Stimulated activated naive CD8-positive, alpha-beta T cell treated with anti-CD3 and anti-CD28 coated beads, Interleukin-15, amount 100 ng/mL, for 72 hours (primary cell): ENCODE measurements around the gene TPCN2.
"Not testable (repeated sequence)": the region's sequence is repeated elsewhere in the genome, so short reads cannot be mapped to it uniquely, and the experiment has no call there.

Experiments used
- ATAC-seq: fragments of 150-1000 bp; cut with Tn5 transposase; 2 replicates; pipeline ENCODE4 v1.10.0; 2021; ENCODE audit warnings: mild to moderate bottlenecking, moderate library complexity
- DNase-seq, 2 donors: peaks; one replicate each; pipeline ENCODE4 v3.0.0; 2021 to 2022
- H3K27ac Mint-ChIP-seq, 2 donors: one replicate each; pipeline ENCODE4 v1.8.0; 2022; ENCODE audit warnings: mild to moderate bottlenecking in 2 of 2, mixed read lengths in 2 of 2, moderate library complexity in 2 of 2
- H3K27me3 Mint-ChIP-seq: one replicate; pipeline ENCODE4 v1.8.0; 2022; ENCODE audit warnings: mixed read lengths
- H3K4me1 Mint-ChIP-seq: one replicate; pipeline ENCODE4 v1.8.0; 2022; ENCODE audit warnings: mild to moderate bottlenecking, mixed read lengths
- H3K4me3 Mint-ChIP-seq, 2 donors: one replicate each; pipeline ENCODE4 v1.8.0; 2022; ENCODE audit warnings: mild to moderate bottlenecking in 2 of 2, mixed read lengths in 2 of 2, moderate library complexity in 1 of 2
- H3K9me3 Mint-ChIP-seq, 2 donors: one replicate each; pipeline ENCODE4 v1.8.0; 2022; ENCODE audit warnings: mixed read lengths in 2 of 2

Gene TPCN2

DNA sequence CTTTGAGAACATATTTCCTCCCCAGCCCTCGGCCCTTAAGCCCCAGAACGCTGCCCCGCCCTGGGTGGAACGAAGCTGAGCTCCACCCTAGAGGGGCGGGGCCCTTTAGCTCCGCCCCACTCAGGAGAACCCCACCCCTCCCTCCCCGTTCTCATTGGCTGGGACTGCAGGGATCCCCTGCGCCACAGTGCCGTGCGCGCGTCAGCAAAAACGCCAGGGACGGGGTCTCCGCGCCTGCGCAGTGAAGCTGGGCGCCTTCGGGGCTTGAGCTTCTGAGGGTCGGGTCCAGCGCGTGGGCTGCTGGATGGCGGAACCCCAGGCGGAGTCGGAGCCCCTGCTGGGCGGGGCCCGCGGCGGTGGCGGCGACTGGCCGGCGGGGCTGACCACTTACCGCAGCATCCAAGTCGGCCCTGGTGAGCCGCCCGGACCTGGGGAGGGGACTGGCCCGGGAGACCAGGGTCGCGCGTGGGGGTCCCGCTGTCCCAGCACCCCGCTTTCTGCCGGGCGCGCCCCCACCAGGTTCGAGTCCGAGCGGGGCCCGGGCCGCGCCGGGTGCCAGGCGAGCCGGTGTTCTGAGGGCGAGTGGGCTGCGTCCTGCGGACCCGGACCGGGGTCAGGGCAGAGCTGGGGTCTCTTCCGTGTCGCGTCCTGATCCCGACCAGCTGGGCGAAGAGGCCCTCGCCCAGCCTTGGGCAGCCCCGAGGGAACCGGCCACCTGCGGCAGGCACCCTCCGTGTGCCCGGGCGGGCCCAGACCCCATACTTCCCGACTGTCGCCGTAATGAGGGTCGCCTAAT, at the start of gene TPCN2:
Gene TPCN2 (plus strand): TSS at position 239 of the 796 bp plus-strand sequence. CDS start 66 bp downstream, at position 305.
- H3K27ac Mint-ChIP-seq, result peak within 1 kb of the TSS; percentile 81 to 94
- ATAC-seq (peak; percentile 95), DNase-seq (peak; percentile 89 to 92)
- no peaks in the 10 kb centered on the region for H3K9me3 Mint-ChIP-seq
- H3K4me3 Mint-ChIP-seq, result peak within 1 kb of the TSS; percentile 83 to 91
- H3K27me3 Mint-ChIP-seq, result no peaks in the 10 kb centered on the region
- H3K4me1 Mint-ChIP-seq, result peaks cover 47% of the 10 kb centered on the region

- no peaks in the 10 kb centered on the region for H3K4me1 Mint-ChIP-seq
- no peak overlapping the region for H3K27ac Mint-ChIP-seq
- peaks cover 29% of the 10 kb centered on the region for H3K27me3 Mint-ChIP-seq
- no peaks in the 10 kb centered on the region for H3K9me3 Mint-ChIP-seq
- no peak for ATAC-seq
- no peak overlapping the region for H3K4me3 Mint-ChIP-seq
- DNase-seq, result no peak
Observed at GRCh38 chr11:68999093-68999747, 49.5 kb upstream of the TPCN2 start.

DNA sequence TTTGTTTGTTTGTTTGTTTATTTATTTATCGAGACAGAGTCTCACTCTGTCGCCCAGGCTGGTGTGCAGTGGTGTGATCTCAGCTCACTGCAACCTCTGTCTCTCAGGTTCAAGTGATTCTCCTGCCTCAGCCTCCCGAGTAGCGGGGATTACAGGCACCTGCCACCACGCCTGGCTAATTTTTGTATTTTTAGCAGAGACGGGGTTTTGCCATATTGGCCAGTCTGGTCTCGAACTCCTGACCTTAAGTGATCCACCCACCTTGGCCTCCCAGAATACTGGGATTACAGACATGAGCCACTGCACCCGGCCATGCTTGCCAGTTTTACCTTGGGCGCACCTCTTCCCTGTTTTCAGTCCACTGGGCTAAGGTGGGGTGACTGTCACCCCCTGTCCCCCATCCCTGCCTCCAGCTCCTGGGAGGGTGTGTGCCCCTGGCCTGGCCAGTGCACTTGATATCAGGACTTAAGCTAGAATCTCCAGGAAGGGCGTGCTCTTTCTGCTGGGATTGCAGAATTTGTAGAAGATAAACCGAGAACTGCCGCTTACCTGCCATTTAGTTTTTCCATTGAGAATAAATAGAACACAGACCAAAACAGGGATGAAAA, 48.9 kb upstream of the TPCN2 start:
- not testable (repeated sequence) for ATAC-seq

GRCh38 chr11:69000391-69000790, 48.3 kb upstream of the TPCN2 start:
- H3K4me1 Mint-ChIP-seq, result peaks cover 4% of the 10 kb centered on the region
- H3K4me3 Mint-ChIP-seq, result no peak overlapping the region
- peaks cover 36% of the 10 kb centered on the region for H3K27me3 Mint-ChIP-seq

More for the DNA sequence above, 48.9 kb upstream of the TPCN2 start:
- H3K4me3 Mint-ChIP-seq, H3K9me3 Mint-ChIP-seq, DNase-seq, H3K27ac Mint-ChIP-seq, H3K4me1 Mint-ChIP-seq: not testable (repeated sequence)
- peaks cover 31% of the 10 kb centered on the region for H3K27me3 Mint-ChIP-seq

GRCh38 chr11:69000831-69001242, 47.9 kb upstream of the TPCN2 start:
- no peak overlapping the region for H3K27ac Mint-ChIP-seq
- DNase-seq (no peak), ATAC-seq (no peak)
- H3K27me3 Mint-ChIP-seq, result peaks cover 41% of the 10 kb centered on the region
- H3K4me3 Mint-ChIP-seq, result no peak overlapping the region
- H3K4me1 Mint-ChIP-seq, result peaks cover 7% of the 10 kb centered on the region
- no peaks in the 10 kb centered on the region for H3K9me3 Mint-ChIP-seq

More at GRCh38 chr11:69000391-69000790, 48.3 kb upstream of the TPCN2 start:
- Mint-ChIP-seq H3K27ac (no peak overlapping the region), H3K9me3 (no peaks in the 10 kb centered on the region)
- ATAC-seq (no peak), DNase-seq (no peak)

DNA sequence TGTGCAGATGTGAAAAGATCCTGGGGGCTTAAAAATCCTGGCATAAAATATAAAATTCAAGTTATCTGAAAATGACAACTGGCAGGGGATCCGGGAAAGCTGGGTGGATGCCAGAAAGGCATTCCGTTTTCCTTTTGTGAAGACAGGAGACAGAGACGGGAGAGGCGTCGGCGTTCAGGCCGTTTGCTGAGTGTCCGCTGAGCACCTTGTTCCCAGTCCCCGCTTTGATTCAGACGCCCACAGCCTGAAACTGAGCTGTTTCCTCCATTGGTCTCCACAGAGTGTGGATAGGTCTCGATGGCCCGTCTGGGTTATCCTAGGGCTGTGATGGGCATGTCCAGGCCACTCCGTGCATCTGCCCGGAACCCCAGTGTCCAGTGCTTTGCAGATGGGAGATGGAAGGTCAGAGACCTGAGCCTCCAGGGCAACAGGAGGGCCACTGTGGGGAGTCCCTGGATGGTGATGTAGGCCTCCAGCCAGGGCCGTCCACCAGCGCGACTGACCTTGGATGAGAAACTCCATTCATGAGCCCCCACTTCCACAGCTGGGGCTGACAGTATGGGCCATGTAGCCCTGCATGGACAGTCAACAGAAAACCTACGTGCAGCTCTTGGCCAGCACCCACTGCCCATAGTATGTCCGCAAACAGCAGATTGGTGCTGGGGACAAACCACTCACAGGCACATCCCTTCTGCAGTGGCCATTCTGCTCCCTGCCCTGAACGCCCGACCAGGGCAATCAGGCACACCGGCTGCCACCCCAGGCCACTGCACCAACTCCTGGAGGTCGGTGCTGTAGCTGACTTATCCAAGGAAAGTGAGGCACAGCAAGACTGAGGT, 47.3 kb upstream of the TPCN2 start:
- Mint-ChIP-seq H3K27me3 (peaks cover 41% of the 10 kb centered on the region), H3K9me3 (no peaks in the 10 kb centered on the region), H3K27ac (no peak overlapping the region), H3K4me3 (no peak overlapping the region), H3K4me1 (peaks cover 7% of the 10 kb centered on the region)
- ATAC-seq, result no peak
- DNase-seq, result no peak

DNA sequence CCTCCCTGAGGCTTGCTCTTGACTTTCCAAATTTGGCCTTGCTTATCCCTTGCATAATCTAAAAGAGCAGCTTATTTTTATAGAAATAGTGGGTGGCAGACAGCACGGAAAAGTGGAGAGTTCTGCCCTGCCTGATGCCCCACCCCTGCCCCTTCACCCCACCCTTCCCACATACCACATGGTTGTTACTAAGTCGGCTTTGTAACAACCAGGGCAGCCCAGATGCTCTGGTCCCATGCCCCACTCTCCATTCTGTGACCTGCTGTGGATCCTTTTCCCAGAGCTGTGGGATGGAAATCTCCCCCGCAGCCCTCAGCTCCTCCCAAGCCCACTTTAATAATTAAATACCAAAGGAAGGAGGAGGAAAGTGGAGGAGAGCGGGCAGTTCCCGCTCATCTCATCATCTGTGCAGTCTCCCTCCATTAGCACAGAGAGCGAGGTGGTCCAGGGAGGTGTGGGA, 46.6 kb upstream of the TPCN2 start:
- ATAC-seq (no peak), DNase-seq (no peak)
- Mint-ChIP-seq H3K4me3 (no peak overlapping the region), H3K27ac (no peak overlapping the region), H3K4me1 (peaks cover 7% of the 10 kb centered on the region), H3K27me3 (peaks cover 34% of the 10 kb centered on the region), H3K9me3 (no peaks in the 10 kb centered on the region)

DNA sequence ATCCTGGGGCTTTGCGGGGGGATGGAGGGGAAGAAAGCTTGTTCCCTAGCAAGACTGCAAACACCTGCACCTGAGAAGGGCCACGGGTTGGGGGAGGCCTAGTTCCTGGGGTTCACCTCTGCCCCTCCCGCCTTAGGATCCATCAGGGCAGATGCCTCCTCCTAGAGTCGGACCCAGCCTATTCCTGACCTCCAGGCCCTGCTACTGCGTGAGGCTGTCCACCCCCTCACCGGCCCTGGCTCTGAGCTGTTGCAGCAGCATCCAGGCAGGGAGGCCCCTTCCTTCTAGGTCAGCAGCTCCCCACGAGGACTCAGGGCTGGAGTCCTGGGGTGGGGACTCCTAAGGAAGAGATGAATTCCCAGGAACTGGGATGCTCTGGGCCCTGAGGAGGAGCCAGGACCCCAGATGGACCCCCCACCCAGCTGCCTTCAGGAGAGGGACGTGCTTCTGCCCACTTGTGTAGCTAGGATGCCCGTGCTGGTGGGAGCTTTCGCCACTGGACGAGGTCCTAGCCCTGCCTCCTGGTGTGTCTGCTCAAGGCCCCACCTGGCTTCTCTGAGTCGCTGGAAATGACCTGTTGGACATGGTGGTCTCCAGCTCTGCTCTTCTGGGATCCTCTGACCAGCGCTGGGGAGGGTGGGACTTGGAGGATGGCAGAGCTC, 46.0 kb upstream of the TPCN2 start:
- no peak for DNase-seq

DNA sequence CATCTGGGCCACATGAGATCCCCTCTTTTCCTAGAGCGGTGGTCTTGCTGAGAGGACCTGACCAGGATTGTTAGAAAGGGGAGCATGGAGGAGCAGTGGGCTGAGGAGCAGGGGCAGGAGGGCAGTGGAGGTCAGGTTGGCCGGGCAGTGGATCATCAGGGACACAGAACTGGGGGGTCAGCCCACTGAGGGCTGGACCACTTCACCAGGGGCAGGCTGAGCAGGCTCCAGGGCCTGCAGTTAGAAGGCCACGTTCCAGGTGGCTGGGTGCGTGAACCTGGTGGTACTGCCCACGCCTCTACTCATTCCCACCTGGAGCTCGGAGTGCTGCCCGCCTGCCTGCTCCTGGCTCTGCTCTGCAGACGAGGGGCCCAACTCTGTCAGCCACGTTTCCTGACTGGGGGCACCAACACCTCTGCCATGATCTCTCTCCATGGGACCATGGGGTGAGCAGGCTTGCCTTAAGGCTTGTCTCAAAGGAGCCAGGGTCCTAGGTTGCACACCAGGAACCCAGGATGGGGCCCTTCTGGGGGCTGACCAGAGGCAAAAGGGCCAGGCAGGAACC, 45.3 kb upstream of the TPCN2 start:
- no peak overlapping the region for H3K4me3 Mint-ChIP-seq
- H3K27me3 Mint-ChIP-seq, result peaks cover 36% of the 10 kb centered on the region
- H3K27ac Mint-ChIP-seq, result no peak overlapping the region
- H3K4me1 Mint-ChIP-seq, result peaks cover 7% of the 10 kb centered on the region
- no peak for ATAC-seq
- DNase-seq, result no peak
- no peaks in the 10 kb centered on the region for H3K9me3 Mint-ChIP-seq

More for the DNA sequence above, 46.0 kb upstream of the TPCN2 start:
- Mint-ChIP-seq H3K9me3 (no peaks in the 10 kb centered on the region), H3K4me1 (peaks cover 7% of the 10 kb centered on the region), H3K4me3 (no peak overlapping the region), H3K27me3 (peaks cover 30% of the 10 kb centered on the region), H3K27ac (no peak overlapping the region)
- no peak for ATAC-seq

- H3K4me1 Mint-ChIP-seq, result peaks cover 7% of the 10 kb centered on the region
- peaks cover 36% of the 10 kb centered on the region for H3K27me3 Mint-ChIP-seq
Observed at GRCh38 chr11:69003866-69004367, 44.8 kb upstream of the TPCN2 start.

GRCh38 chr11:69004411-69005182, 44.1 kb upstream of the TPCN2 start:
- peaks cover 38% of the 10 kb centered on the region for H3K27me3 Mint-ChIP-seq
- H3K27ac Mint-ChIP-seq, result no peak overlapping the region
- no peak for DNase-seq
- ATAC-seq, result no peak
- H3K9me3 Mint-ChIP-seq, result no peaks in the 10 kb centered on the region
- no peak overlapping the region for H3K4me3 Mint-ChIP-seq
- peaks cover 7% of the 10 kb centered on the region for H3K4me1 Mint-ChIP-seq

More at GRCh38 chr11:69003866-69004367, 44.8 kb upstream of the TPCN2 start:
- Mint-ChIP-seq H3K27ac (no peak overlapping the region), H3K4me3 (no peak overlapping the region), H3K9me3 (no peaks in the 10 kb centered on the region)
- DNase-seq, result no peak
- no peak for ATAC-seq

- H3K27me3 Mint-ChIP-seq, result peaks cover 45% of the 10 kb centered on the region
- no peak overlapping the region for H3K27ac Mint-ChIP-seq
- DNase-seq (no peak), ATAC-seq (no peak)
- no peak overlapping the region for H3K4me3 Mint-ChIP-seq
- no peaks in the 10 kb centered on the region for H3K9me3 Mint-ChIP-seq
- H3K4me1 Mint-ChIP-seq, result peaks cover 7% of the 10 kb centered on the region
Observed at GRCh38 chr11:69005183-69005630, 43.5 kb upstream of the TPCN2 start.

- H3K27ac Mint-ChIP-seq, result no peak overlapping the region
- DNase-seq (no peak), ATAC-seq (no peak)
- H3K4me3 Mint-ChIP-seq, result no peak overlapping the region
- no peaks in the 10 kb centered on the region for H3K9me3 Mint-ChIP-seq
- peaks cover 48% of the 10 kb centered on the region for H3K27me3 Mint-ChIP-seq
- peaks cover 7% of the 10 kb centered on the region for H3K4me1 Mint-ChIP-seq
Observed at GRCh38 chr11:69005631-69006368, 42.9 kb upstream of the TPCN2 start.
